NB4 (cell line): ENCODE measurements around the gene OBSL1.

Experiments used
- DNase-seq: peaks from one replicate; pipeline ENCODE4 v3.0.0; 2010; ENCODE audit warnings: low read depth
- H3K4me3 ChIP-seq: one replicate; pipeline ENCODE4 v1.5.1; 2011; ENCODE audit warnings: mild to moderate bottlenecking, low read depth, low read length, moderate library complexity
- CTCF ChIP-seq: IDR thresholded peaks from one replicate; pipeline ENCODE4 v1.5.1; 2012; ENCODE audit warnings: low read depth, low read length
- MAX ChIP-seq: IDR thresholded peaks from 2 replicates; pipeline ENCODE4 v1.6.1; 2011; ENCODE audit warnings: low read depth, low read length
- MYC ChIP-seq: IDR thresholded peaks from 2 replicates; pipeline ENCODE4 v1.6.1; 2011; ENCODE audit warnings: low read depth, low read length
- POLR2A ChIP-seq: IDR thresholded peaks from 2 replicates; pipeline ENCODE4 v1.6.1; 2011; ENCODE audit warnings: mild to moderate bottlenecking; ENCODE audit not compliant: insufficient read length; ENCODE audit errors: extremely low read depth

The OBSL1 gene

GRCh38 chr2:219523031-219523671, 48.2 kb downstream of the OBSL1 start:
- no peak for TF ChIP-seq POLR2A
- peak; percentile 22 for TF ChIP-seq CTCF
- no peak for DNase-seq
- H3K4me3 ChIP-seq: no peak overlapping the region

- no peak overlapping the region for H3K4me3 ChIP-seq
- no peak for TF ChIP-seq CTCF
- no peak for TF ChIP-seq POLR2A
- no peak for TF ChIP-seq MYC
- TF ChIP-seq MAX: no peak
- DNase-seq: no peak
Observed at GRCh38 chr2:219522111-219523030, 49.0 kb downstream of the OBSL1 start.

- peak; percentile 55 for DNase-seq
- H3K4me3 ChIP-seq: no peak overlapping the region
- TF ChIP-seq MAX (0 out of 2 replicates have a peak, but pooled peaks have one; percentile 12), CTCF (peak; percentile 76), POLR2A (no peak), MYC (no peak)
Observed at GRCh38 chr2:219521066-219521880, 50.1 kb downstream of the OBSL1 start.

GRCh38 chr2:219520079-219520478, 51.3 kb downstream of the OBSL1 start:
- TF ChIP-seq CTCF (no peak), POLR2A (no peak), MAX (no peak), MYC (no peak)
- no peak overlapping the region for H3K4me3 ChIP-seq

GRCh38 chr2:219519526-219519916, 51.8 kb downstream of the OBSL1 start:
- no peak for DNase-seq
- H3K4me3 ChIP-seq: no peak overlapping the region
- no peak for TF ChIP-seq CTCF
- TF ChIP-seq MAX: no peak
- TF ChIP-seq MYC: no peak
- TF ChIP-seq POLR2A: no peak

More at GRCh38 chr2:219520079-219520478, 51.3 kb downstream of the OBSL1 start:
- DNase-seq: no peak
